Sciatic nerve (tissue), 2 donors: ENCODE results near the gene PCDHA6. TPM values are rescaled to one million over a fixed set of nuclear protein-coding genes. Genes with fewer than 3 reads are reported as not detected.
"Not testable (repeated sequence)": the region's sequence is repeated elsewhere in the genome, so short reads cannot be mapped to it uniquely, and the experiment has no call there.

ENCODE experiments used
- ATAC-seq: fragments of 200-7000 bp; cut with Tn5 transposase; one replicate; pipeline ENCODE4 v1.9.1; 2020; ENCODE audit warnings: mild to moderate bottlenecking, moderate library complexity
- DNase-seq: peaks from one replicate; pipeline ENCODE4 v3.0.0-alpha.2; 2020; ENCODE audit warnings: low spot score
- intact Hi-C: fragments of 100-400 bp; cut with DNase I; formaldehyde crosslinking; loops from one replicate; pipeline ENCODE4 v1.14.2; 2022
- total RNA-seq: library from RNA; stranded (reverse); fragmentation: NEBNext Ultra II Directional; extraction: Animal tissue kit (Norgen Biotek cat#: 25700); gene quantifications from one replicate; pipeline ENCODE4 v1.2.1, GENCODE V29; 2021
- donor health status: DM: no; HTN: no; CAD: no.
- donor health status: DM: no; HTN: no; CAD: no.

PCDHA6 gene, protein sequence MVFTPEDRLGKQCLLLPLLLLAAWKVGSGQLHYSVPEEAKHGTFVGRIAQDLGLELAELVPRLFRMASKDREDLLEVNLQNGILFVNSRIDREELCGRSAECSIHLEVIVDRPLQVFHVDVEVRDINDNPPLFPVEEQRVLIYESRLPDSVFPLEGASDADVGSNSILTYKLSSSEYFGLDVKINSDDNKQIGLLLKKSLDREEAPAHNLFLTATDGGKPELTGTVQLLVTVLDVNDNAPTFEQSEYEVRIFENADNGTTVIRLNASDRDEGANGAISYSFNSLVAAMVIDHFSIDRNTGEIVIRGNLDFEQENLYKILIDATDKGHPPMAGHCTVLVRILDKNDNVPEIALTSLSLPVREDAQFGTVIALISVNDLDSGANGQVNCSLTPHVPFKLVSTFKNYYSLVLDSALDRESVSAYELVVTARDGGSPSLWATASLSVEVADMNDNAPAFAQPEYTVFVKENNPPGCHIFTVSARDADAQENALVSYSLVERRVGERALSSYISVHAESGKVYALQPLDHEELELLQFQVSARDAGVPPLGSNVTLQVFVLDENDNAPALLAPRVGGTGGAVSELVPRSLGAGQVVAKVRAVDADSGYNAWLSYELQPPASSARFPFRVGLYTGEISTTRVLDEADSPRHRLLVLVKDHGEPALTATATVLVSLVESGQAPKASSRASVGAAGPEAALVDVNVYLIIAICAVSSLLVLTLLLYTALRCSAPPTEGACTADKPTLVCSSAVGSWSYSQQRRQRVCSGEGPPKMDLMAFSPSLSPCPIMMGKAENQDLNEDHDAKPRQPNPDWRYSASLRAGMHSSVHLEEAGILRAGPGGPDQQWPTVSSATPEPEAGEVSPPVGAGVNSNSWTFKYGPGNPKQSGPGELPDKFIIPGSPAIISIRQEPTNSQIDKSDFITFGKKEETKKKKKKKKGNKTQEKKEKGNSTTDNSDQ
- total RNA-seq: 0.76 TPM

GRCh38 chr5:140827704-140828361, at the start of gene PCDHA6:
PCDHA6 (plus strand) TSS chr5:140827960; CDS start chr5:140828092, 132 bp downstream.
- DNase-seq (no peak), ATAC-seq (no peak)
- intact Hi-C loops: no loop called here

- intact Hi-C loops: no loop called here
- ATAC-seq (no peak), DNase-seq (no peak)
These were observed 47.2 kb upstream of the PCDHA6 start for GRCh38 chr5:140780512-140780911.

- intact Hi-C loops: no loop called here
- ATAC-seq (no peak), DNase-seq (no peak)
These were observed 41.7 kb upstream of the PCDHA6 start, which contains the start of gene PCDHA1 for GRCh38 chr5:140785905-140786686. PCDHA1 (plus strand) TSS chr5:140786140.

- intact Hi-C loops, ATAC-seq: not testable (repeated sequence)
These were observed 40.3 kb upstream of the PCDHA6 start for GRCh38 chr5:140787422-140787821.

DNA sequence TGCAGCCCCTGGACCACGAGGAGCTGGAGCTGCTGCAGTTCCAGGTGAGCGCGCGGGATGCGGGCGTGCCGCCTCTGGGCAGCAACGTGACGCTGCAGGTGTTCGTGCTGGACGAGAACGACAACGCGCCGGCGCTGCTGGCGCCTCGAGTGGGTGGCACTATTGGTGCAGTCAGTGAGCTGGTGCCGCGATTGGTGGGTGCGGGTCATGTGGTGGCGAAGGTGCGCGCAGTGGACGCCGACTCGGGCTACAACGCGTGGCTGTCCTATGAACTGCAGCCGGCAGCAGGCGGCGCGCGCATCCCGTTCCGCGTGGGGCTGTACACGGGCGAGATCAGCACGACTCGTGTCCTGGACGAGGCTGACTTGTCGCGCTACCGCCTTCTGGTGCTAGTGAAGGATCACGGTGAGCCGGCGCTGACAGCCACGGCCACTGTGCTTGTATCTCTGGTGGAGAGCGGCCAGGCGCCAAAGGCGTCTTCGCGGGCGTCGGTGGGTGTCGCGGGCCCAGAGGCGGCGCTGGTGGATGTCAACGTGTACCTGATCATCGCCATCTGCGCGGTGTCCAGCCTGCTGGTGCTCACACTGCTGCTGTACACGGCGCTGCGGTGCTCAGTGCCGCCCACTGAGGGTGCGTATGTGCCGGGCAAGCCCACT, 39.8 kb upstream of the PCDHA6 start:
- not testable (repeated sequence) for ATAC-seq

More at GRCh38 chr5:140787422-140787821, 40.3 kb upstream of the PCDHA6 start:
- not testable (repeated sequence) for DNase-seq

DNA sequence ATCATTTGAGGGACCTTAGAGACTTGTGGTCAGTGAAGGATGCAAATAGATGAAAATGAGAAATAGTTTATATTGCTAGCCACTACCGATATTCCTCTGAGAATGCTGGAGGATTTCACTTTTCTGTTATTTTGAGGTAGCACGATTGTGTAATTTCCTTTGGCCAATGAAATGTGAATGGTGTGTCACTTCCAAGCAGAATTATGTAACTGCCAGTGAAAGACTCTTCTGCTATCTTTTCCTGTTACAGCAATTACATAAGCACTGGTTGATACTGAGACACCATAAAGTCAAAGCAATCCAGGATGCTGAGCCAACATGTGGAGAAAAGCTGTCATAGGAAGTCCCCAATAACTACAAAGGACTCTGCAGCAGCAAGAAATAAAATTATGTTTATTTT, 36.7 kb upstream of the PCDHA6 start:
- no peak for DNase-seq
- intact Hi-C loops: no loop called here
- no peak for ATAC-seq

More for the DNA sequence above, 39.8 kb upstream of the PCDHA6 start:
- intact Hi-C loops, DNase-seq: not testable (repeated sequence)

GRCh38 chr5:140794595-140795258, 33.0 kb upstream of the PCDHA6 start, which contains the start of gene PCDHA2:
PCDHA2 (plus strand) TSS chr5:140794852.
- DNase-seq (no peak), ATAC-seq (no peak)
- intact Hi-C loops: no loop called here

DNA sequence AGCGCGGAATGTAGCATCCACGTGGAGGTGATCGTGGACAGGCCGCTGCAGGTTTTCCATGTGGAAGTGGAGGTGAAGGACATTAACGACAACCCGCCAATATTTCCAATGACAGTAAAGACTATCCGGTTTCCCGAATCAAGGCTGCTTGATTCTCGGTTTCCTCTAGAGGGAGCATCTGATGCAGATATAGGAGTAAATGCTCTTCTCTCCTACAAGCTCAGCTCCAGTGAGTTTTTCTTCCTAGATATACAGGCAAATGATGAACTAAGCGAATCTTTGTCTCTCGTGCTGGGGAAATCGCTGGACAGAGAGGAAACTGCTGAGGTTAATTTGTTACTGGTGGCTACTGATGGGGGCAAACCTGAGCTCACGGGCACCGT, 32.5 kb upstream of the PCDHA6 start:
- ATAC-seq (no peak), DNase-seq (no peak)
- intact Hi-C loops: no loop called here

GRCh38 chr5:140796072-140796717, 31.6 kb upstream of the PCDHA6 start:
- ATAC-seq, intact Hi-C loops, DNase-seq: not testable (repeated sequence)

DNA sequence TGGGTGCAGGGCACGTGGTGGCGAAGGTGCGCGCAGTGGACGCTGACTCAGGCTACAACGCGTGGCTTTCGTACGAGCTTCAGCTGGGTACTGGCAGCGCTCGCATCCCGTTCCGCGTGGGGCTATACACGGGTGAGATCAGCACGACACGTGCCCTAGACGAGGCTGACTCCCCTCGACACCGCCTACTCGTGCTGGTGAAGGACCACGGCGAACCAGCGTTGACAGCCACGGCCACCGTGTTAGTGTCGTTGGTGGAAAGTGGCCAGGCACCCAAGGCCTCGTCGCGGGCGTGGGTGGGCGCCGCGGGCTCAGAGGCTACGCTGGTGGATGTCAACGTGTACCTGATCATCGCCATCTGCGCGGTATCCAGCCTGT, 31.1 kb upstream of the PCDHA6 start:
- DNase-seq: no peak
- intact Hi-C loops: no loop called here

DNA sequence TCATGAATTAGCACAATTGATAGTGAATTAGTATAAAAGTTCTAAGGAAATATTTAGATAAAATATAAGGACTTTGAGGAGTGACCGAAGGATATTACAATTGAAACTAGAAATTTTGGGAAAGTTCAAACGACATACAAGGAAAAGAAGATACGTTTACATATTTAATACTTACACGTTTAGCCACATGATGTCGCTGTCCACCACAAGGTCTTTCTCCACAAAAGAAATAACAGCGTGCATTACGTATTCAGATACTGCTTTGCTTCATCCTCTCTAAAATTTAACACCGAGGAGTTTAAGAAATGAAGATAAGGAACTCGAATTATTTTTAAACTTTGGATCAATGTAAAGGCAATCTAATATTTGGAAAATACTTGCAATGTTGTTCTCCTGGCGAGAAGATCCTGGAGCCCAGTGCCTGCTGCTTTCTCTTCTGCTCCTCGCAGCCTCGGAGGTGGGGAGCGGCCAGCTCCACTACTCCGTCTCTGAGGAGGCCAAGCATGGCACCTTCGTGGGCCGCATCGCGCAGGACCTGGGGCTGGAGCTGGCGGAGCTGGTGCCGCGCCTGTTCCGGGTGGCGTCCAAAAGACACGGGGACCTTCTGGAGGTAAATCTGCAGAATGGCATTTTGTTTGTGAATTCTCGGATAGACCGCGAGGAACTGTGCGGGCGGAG, 26.8 kb upstream of the PCDHA6 start, which contains the start of gene PCDHA3:
PCDHA3 (plus strand) TSS at position 242 of the 678 bp plus-strand sequence.
- no peak for DNase-seq
- no peak for ATAC-seq
- intact Hi-C loops: no loop called here

More for the DNA sequence above, 31.1 kb upstream of the PCDHA6 start:
- ATAC-seq: no peak

GRCh38 chr5:140801494-140801841, 26.3 kb upstream of the PCDHA6 start:
- intact Hi-C loops: no loop called here

GRCh38 chr5:140802381-140802780, 25.4 kb upstream of the PCDHA6 start:
- ATAC-seq, intact Hi-C loops, DNase-seq: not testable (repeated sequence)

More at GRCh38 chr5:140801494-140801841, 26.3 kb upstream of the PCDHA6 start:
- DNase-seq (no peak), ATAC-seq (no peak)

GRCh38 chr5:140802781-140803271, 24.9 kb upstream of the PCDHA6 start:
- ATAC-seq (no peak), DNase-seq (no peak)
- intact Hi-C loops: no loop called here

DNA sequence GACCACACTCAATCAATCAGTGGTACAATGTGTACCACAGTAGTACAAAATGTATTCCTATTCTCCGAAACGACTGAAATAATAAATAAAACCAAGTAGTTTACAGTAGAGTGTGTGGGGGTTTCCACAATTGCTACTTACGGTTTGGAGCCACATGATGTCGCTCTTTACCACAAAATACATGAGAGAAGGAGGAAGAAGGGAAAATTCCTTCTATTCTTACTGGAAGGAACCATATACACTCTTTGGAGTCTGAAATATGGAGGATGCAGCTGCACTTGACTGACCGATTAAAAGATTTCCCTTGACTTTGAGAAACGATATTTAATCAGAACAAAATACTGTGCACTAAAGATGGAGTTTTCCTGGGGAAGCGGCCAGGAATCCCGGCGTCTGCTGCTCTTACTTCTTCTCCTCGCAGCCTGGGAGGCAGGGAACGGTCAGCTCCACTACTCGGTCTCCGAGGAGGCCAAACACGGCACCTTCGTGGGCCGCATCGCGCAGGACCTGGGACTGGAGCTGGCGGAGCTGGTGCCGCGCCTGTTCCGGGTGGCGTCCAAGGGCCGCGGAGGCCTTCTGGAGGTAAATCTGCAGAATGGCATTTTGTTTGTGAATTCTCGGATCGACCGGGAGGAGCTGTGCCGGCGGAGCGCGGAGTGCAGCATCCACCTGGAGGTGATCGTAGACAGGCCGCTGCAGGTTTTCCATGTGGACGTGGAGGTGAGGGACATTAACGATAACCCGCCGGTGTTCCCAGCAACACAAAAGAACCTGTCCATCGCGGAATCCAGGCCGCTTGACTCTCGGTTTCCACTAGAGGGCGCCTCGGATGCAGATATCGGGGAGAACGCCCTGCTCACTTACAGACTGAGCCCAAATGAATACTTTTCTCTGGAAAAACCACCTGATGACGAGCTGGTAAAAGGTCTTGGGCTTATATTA, 20.7 kb upstream of the PCDHA6 start, which contains the start of gene PCDHA4:
PCDHA4 (plus strand) TSS at position 235 of the 942 bp plus-strand sequence.
- ATAC-seq (peak; percentile 45), DNase-seq (peak; percentile 66)
- intact Hi-C loops: no loop called here
